Measurements from ENCODE around the gene EP400.

Gene EP400, protein sequence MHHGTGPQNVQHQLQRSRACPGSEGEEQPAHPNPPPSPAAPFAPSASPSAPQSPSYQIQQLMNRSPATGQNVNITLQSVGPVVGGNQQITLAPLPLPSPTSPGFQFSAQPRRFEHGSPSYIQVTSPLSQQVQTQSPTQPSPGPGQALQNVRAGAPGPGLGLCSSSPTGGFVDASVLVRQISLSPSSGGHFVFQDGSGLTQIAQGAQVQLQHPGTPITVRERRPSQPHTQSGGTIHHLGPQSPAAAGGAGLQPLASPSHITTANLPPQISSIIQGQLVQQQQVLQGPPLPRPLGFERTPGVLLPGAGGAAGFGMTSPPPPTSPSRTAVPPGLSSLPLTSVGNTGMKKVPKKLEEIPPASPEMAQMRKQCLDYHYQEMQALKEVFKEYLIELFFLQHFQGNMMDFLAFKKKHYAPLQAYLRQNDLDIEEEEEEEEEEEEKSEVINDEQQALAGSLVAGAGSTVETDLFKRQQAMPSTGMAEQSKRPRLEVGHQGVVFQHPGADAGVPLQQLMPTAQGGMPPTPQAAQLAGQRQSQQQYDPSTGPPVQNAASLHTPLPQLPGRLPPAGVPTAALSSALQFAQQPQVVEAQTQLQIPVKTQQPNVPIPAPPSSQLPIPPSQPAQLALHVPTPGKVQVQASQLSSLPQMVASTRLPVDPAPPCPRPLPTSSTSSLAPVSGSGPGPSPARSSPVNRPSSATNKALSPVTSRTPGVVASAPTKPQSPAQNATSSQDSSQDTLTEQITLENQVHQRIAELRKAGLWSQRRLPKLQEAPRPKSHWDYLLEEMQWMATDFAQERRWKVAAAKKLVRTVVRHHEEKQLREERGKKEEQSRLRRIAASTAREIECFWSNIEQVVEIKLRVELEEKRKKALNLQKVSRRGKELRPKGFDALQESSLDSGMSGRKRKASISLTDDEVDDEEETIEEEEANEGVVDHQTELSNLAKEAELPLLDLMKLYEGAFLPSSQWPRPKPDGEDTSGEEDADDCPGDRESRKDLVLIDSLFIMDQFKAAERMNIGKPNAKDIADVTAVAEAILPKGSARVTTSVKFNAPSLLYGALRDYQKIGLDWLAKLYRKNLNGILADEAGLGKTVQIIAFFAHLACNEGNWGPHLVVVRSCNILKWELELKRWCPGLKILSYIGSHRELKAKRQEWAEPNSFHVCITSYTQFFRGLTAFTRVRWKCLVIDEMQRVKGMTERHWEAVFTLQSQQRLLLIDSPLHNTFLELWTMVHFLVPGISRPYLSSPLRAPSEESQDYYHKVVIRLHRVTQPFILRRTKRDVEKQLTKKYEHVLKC (N-terminal part only)

DNA sequence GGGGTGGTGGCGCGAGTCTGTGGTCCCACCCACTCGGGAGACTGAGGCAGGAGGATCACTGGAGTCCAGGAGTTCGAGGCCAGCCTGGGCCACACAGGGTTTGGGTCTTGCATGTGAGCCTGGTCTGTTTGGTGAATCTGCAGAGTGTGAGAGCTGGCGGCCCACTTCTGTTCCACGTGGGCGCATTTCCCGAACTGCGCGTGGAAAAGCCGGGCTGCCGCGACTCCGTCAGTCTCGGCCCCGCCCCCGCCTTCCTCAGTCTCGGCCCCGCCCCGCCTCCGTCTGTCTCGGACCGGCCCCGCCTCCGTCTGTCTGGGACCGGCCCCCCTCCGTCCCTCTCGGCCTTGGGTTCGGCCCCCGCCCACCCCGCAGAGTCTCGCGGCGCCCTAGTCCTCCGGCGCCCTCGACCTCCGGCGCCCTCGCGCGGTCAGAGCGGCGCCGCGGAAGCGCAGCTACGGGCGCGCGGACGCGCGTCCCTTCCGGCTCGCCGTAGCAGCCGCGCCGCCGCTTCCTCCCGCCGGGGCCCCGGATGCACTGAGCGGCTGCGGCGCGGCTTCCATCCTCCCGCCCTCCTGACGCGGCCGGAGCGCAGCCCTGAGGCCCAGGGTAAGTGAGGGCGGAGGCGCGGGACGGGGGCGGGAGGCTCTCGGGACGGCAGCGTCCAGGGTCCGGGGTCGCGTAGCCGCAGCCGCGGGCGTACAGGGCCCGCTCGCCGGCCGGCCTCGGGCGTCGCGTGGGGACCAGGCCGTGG lies at the start of gene EP400:
EP400 (plus strand) TSS at position 512 of the 751 bp plus-strand sequence. CDS start 10,678 bp downstream, outside the sequence.
- DNase-seq: peak; percentile 98

DNA sequence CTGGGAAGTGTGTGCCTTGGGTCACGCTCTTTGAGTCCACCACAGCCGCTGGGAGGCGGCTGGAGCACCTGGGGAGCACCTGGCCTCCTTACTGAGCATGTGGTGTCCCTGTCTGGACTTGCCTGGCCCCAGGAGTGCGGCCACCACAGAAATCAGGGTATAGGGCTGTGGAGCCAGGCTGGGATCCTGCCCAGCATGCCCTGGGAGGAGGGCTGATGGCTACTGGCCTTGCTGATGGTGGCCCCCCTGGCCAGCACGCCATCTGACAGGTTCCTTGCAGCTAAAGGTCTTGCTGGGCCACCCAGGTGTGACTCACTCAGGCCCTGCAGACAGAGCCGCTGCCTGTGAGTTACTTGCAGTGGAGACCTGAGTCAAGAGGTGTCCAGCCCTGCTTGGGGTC lies 49.3 kb upstream of the EP400 start:
- DNase-seq: no peak

DNA sequence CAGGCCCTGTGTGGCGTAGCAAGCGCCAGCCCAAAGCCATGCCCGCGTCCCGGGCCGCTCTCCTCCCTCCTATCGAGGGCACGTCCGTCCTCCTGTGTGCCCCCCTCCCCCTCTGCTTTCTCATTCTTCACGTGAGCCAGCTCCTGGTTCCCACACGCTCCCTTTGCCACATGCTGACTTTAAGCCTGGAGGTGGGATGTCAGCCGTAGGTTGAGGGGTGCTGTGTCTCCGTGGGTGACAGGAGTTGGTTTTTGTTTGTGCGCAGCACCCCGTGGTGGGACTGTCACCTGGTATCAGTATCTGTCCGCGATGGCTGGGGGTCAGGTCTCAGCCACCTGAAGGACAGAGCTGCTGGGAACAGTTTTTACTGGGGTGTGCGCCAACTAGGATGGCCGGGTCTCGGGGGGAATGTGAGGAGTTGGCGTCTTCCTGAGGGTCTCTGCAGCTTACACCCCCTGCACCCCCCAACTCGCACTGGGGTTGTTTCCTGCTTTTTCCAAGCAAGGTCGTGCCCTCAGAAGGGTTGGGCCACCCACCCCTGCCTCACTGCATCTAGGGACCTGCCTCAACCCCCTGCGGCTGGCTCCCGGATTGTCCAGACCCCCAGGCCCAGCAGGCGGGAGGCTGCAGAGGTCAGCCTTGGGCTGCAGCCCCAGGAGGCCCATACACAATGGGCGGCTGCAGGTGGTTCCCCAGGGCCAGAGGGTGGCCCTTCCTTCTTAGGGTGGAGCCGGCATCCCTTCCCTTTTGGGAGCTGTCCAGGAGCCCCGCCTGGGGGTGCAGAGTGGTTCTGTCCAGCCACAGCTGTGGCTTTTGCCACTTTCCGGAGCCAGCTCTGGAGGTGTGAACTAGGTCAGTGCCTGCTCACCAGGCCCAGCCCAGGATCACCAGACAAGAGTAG lies 48.1 kb upstream of the EP400 start:
- no peak for DNase-seq

GRCh38 chr12:131902332-131903241 lies 47.2 kb upstream of the EP400 start:
- no peak for DNase-seq

DNA sequence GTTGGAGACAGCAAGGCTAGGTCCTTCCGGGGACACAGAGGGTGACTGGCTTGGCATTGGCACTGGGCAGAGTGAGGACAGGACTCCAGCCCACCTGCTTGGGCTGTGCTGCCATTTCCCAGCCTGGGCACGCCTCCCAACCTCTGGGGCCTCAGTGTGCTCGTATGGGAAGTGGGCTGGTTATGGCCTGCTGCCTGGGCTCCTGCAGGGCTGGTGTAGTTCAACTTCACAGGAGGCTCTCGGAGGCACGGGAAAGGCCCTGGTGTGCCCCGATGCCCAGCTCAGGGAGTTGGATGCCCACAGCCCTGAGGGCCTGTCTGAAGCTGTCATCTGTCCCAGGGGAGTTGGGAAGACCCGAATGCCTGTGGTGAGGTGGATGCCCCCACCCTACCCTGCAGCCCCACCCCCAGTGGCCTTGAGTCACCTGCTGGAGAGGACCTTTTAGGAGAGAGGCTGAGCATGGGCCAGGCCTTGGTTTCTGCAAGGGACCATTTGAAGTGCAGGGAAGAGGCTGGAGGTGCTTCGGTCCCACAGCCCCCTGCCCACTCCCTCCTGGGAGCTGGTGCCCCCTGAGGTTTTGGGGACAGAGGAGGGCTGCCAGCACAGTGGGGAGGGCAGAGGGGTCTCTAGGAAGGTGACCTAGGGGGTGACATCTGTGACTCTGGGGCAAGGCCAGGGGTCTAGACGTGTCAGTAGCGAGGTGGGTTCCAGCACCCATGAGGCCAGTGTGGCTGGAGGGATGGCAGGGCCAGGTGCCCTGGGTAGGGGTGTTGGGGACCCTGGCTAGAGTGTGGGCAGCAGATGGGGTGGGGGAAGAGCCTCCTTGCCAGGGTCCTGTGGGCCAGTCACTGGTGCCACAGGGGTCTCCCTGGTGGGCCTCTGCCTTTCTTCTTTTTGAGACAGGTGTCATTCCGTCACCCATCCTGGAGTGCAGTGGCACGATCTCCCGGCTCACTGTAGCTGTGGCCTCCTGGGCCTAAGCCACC lies 46.2 kb upstream of the EP400 start:
- DNase-seq: no peak

DNA sequence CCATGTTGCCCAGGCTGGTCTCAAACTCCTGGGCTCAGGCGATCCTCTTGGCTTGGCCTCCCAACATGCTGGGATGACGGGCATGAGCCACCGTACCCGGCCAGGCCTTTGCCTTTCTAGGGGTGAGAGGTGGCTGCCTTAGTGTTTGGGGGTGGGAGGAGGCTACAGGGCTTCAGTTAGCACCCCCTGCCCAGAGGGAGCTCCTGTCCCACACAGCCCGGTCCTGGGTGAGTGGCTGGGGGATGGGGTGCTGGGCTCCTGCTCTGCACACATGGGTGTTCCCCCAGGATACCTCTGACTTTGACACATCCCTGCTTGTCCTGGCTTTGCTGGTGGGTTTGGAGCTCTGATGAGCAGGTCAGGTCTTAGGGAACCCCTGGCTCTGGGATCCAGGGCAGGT lies 45.4 kb upstream of the EP400 start:
- no peak for DNase-seq

- DNase-seq: no peak
Measured at GRCh38 chr12:131905081-131905629, 44.6 kb upstream of the EP400 start.

DNA sequence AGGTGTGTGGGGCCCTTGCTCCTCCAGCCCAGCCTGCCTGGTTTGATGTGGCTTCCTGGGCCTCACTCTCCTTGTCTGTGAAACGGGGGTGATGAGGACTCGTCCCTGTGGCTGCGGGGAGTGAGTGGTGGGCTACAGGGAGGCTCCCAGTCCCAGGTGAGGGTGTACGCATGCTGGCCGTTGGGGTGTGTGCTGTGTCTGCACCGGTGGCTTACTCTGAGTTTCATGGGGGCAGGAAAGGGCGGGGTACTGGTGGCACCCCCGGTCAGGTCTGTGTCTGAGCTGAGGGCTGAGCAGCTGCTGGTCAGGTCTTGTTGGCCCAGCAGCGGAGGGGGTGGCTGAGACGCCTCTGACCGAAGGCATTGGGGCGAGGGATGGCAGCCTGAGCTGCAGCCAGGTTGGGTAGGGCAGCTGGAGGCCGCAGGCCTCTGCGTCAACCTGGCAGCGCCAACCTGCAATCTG lies 44.1 kb upstream of the EP400 start:
- no peak for DNase-seq

DNA sequence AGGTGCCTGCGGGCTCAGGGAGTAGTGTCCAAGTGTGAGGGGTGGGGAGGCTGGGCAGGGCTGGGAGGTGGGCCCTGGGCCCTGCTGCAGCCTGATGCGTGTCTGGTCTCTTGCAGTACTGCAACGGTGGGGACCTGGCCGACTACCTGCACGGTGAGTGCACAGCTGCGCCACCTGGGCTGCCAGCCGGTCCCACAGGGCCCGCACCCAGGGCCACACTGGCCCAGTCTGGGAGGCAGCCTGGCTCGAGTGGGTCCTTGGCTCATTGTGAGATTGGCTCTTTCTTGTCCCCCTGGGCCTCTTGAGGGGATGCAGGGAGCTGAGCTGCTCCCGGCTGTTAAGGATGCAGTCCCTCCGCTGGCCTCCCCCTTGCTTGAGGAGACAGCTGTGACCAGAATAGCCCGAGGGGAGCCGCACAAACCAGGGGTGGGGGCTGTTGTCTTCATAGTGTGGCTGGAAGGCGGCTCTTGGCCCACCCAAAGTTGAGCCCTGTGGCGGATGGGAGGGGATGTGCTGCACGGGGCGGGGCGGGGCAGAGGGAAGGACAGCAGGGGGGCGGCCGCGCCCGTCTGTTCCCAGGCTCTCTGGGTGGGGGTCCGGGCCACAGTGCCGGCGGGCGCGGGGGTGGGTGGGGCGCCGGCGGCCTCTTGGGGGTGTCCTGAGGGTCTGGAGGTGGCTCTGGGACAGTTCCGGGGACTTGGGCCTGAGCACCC lies 42.2 kb upstream of the EP400 start:
- no peak for DNase-seq

DNA sequence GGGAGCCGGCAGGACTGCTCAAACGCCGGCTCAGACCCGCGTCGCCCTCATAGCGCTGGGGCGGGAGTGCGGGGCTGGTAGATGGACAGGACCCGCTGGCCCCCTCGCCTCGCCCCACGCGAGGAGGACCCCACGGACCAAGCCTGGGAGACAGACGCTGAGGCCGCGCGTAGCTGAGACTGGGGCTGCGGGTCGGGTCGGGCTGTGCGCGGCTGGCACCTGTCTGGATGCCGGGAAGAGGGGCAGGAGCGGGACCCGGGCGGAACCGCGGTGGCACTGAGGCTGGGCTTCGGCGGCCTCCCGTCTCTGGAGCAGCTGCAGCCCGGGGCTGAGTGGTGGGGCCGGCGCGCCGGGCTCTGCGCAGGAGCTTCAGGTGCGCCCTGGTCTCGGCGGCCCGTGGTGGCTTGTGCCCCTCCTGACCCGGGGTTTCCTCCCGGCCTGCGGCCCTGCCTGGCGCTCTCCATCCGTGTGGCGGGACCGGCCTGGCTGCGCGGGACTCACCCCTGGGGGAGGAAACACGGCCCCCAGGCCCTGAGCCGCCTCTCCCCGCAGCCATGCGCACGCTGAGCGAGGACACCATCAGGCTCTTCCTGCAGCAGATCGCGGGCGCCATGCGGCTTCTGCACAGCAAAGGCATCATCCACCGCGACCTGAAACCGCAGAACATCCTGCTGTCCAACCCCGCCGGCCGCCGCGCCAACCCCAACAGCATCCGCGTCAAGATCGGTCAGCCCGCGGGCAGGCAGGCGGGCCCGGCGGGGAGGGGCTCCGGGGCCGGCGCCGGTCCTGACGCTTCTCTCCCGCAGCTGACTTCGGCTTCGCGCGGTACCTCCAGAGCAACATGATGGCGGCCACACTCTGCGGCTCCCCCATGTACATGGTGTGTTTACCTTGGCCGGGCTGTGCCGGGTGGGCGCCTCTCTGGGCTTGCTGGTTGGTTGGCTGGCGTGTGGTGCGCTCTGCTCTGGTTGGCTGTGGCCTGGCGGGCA lies 41.4 kb upstream of the EP400 start:
- DNase-seq: no peak

DNA sequence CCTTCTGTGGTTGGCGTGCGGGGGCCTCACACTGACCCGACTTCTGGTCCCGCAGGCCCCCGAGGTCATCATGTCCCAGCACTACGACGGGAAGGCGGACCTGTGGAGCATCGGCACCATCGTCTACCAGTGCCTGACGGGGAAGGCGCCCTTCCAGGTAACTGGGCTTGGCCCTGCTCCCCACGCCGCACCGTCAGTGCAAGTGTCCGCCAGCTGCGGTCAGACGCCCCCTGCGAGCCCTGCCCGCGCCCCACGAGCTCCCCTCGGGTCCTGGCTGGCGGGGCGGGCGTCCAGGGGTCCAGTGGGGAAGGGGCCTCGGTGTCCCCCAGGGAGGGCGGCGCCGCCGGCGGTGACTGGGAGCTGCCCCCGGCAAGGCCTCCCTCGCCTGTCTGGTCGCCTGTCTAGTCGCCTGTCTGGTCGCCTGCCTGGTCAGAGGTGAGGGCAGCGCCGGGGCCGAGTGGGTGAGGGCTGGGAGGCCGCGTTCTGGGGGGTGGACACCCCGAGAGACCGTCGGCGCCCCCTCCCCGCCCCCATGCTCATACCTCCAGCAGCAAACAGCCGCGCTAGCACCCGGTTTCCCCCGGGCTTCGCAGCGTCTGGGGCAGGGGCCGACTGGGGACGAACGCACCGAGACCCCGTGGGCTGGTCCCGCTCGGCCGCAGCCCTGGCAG lies 40.5 kb upstream of the EP400 start:
- no peak for DNase-seq

DNA sequence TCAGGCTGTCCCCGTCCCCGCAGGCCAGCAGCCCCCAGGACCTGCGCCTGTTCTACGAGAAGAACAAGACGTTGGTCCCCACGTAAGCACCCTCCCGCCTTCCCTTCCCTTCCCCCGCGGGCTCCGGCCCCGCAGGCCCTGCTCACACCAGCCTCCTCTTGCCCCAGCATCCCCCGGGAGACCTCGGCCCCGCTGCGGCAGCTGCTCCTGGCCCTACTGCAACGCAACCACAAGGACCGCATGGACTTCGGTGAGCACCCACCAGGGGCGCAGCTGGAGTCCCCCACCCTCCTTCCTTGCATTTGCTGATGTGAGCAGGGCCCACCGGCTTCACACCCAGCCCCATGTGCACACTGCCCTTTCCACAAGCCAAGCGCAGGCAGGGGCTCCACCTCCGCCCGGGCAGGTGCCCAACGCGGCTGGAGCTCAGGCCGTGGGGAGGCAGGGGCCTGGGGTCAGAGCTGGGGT lies 40.0 kb upstream of the EP400 start:
- DNase-seq: no peak

DNA sequence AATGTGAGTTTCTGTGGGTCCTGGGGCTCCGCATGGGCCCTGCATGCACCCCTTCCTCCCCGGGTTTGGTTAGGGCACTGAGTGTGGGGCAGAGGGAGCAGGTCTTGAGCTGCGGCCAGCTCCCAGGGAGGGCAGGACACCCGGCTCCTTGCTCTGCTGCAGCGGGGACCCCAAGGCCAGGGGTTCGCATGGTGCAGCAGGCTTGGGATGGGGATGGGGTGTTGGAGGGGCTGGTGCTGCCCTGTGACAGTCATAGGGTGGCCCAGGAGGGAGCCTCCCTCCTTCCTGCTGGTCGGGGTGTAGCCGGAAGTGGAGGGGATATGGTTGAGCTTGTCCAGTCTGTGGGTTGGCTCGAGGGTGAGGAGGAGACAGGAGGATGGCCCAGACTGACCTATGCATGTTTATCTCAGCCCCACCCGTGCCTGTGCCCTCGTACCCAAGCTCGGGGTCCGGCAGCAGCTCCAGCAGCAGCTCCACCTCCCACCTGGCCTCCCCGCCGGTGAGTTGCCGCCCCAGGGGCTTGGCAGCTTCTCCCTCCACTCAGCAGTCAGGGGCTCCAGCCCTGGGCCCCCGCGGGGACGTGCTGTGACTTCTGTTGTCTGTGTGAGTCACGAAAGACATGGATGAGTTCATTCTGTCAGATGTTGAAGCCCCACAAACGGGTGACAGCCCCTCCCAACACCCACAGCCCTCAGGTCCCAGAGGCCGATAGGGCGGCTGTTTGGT lies 39.3 kb upstream of the EP400 start:
- no peak for DNase-seq

- DNase-seq: no peak
Measured at GRCh38 chr12:131911028-131911650, 38.6 kb upstream of the EP400 start.

Data from stimulated activated CD4-positive, alpha-beta T cell treated with anti-CD3 and anti-CD28 coated beads, Interleukin-15, amount 100 ng/mL, for 24 hours (primary cell).